ENCODE data around the gene NCKAP5. TPM values are rescaled to one million over a fixed set of nuclear protein-coding genes. Genes with fewer than 3 reads are reported as not detected.

The NCKAP5 gene
- total RNA-seq, 4 donors from 2014 or later = 0.55 to 6.6 (median 3.3) TPM; not detected in 1

DNA sequence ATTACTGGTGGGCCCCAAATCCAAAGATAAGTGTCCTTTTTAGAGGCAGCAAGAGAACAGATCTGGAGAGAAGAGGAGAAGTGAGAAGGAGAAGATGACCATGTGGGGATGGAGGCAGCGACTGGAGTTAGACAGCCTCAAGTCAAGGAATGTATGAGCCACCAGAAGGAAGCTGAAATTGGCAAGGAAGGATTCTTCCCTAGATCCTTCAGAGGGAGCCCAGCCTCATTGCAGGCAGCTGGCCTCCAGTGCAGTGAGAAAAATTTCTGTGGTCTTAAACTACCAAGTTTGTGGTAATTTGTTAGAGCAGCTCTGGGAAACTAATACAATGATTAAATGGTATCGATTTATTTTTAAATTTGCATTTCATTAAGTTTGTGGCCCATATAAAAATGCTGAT lies 167.9 kb downstream of the NCKAP5 start:
- H3K27ac ChIP-seq = no peak overlapping the region

DNA sequence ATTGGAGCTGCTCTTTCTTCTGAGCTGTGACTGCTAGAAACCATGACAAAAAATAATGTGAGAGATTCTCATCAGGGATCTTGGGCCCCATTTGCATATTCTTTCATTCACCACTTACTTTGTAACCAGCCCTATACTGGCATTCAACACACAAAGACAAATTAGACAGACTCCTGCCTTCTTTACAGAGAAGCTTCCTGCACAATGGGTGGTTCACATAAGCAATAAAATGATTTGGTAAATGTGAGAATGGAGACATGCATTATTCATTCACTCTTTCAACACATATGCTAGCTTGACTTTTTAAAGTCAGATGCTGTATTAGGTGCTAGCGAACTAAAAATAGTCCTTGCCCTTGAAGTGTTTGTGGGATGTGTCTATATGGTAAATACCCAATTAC lies 174.4 kb downstream of the NCKAP5 start:
- Histone ChIP-seq H3K9me3 (no peaks in the 10 kb centered on the region), H3K27me3 (no peaks in the 10 kb centered on the region), H3K4me1 (no peaks in the 10 kb centered on the region), H3K36me3 (no peaks in the 10 kb centered on the region), H3K27ac (no peak overlapping the region), H3K4me3 (no peak overlapping the region)
- intact Hi-C loops (cut with DNase I; ENCODE audit: low total_unique reads) = no loop called here
- no peak for TF ChIP-seq POLR2A (IDR thresholded peaks at IDR 0.05)
- TF ChIP-seq, protein P1, sequence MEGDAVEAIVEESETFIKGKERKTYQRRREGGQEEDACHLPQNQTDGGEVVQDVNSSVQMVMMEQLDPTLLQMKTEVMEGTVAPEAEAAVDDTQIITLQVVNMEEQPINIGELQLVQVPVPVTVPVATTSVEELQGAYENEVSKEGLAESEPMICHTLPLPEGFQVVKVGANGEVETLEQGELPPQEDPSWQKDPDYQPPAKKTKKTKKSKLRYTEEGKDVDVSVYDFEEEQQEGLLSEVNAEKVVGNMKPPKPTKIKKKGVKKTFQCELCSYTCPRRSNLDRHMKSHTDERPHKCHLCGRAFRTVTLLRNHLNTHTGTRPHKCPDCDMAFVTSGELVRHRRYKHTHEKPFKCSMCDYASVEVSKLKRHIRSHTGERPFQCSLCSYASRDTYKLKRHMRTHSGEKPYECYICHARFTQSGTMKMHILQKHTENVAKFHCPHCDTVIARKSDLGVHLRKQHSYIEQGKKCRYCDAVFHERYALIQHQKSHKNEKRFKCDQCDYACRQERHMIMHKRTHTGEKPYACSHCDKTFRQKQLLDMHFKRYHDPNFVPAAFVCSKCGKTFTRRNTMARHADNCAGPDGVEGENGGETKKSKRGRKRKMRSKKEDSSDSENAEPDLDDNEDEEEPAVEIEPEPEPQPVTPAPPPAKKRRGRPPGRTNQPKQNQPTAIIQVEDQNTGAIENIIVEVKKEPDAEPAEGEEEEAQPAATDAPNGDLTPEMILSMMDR (IDR thresholded peaks at IDR 0.05) = no peak
- DNase-seq = no peak

More for the DNA sequence above, 167.9 kb downstream of the NCKAP5 start:
- Histone ChIP-seq H3K27me3 (no peaks in the 10 kb centered on the region), H3K4me3 (no peak overlapping the region), H3K4me1 (no peaks in the 10 kb centered on the region), H3K9me3 (no peaks in the 10 kb centered on the region), H3K36me3 (no peaks in the 10 kb centered on the region)
- no peak for DNase-seq
- intact Hi-C loops (cut with DNase I; ENCODE audit: low total_unique reads) = no loop called here
- no peak for TF ChIP-seq POLR2A (IDR thresholded peaks at IDR 0.05)
- TF ChIP-seq, protein P1 (IDR thresholded peaks at IDR 0.05) = no peak

DNA sequence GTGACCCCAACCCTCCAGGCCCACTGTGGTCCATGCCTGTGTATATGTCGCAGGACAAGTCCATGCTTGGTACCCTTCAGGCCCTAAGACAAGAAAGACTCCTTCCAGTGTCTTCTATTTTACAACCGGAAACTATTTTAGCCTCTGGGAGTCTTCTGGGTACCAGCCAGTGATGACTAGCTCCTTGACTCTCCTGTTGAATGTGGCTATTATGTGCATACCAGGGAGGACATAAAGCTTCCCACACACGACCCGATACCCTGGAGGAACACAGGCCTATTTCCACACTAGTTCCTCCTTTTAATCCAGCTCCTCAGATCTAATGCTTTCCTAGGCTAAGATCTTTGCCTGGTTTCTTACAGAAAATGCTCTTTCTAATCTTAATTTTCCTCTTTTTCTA lies 178.1 kb downstream of the NCKAP5 start:
- intact Hi-C loops (cut with DNase I; ENCODE audit: low total_unique reads) = no loop called here
- Histone ChIP-seq H3K4me3 (no peak overlapping the region), H3K36me3 (no peaks in the 10 kb centered on the region), H3K27ac (no peak overlapping the region), H3K4me1 (no peaks in the 10 kb centered on the region), H3K27me3 (no peaks in the 10 kb centered on the region), H3K9me3 (no peaks in the 10 kb centered on the region)
- no peak for DNase-seq
- TF ChIP-seq, protein P1 (IDR thresholded peaks at IDR 0.05) = no peak
- TF ChIP-seq POLR2A (IDR thresholded peaks at IDR 0.05) = no peak

DNA sequence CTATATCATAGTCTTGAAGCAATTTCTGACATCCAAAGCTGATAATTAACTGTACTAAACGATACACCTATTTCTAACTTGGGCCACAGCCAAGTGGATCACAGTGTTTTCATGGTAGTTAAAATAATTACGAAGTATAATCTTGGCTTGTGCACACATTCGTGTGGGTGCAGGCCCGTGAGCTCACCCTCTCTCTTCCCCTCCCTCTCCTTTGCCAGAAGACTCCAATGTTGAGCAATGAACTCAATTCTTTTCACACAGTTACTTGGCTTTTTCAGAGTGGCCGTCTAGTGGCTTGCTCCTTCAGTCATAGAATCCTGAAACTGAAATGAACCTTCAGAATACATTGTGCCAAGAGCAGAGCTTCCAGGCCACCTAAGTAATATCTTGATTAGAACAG lies 178.7 kb downstream of the NCKAP5 start:
- no peak for DNase-seq
- intact Hi-C loops (cut with DNase I; ENCODE audit: low total_unique reads) = no loop called here
- Histone ChIP-seq H3K4me1 (no peaks in the 10 kb centered on the region), H3K36me3 (no peaks in the 10 kb centered on the region), H3K4me3 (no peak overlapping the region), H3K27me3 (no peaks in the 10 kb centered on the region), H3K9me3 (no peaks in the 10 kb centered on the region), H3K27ac (no peak overlapping the region)
- no peak for TF ChIP-seq POLR2A (IDR thresholded peaks at IDR 0.05)
- TF ChIP-seq, protein P1 (IDR thresholded peaks at IDR 0.05) = no peak

DNA sequence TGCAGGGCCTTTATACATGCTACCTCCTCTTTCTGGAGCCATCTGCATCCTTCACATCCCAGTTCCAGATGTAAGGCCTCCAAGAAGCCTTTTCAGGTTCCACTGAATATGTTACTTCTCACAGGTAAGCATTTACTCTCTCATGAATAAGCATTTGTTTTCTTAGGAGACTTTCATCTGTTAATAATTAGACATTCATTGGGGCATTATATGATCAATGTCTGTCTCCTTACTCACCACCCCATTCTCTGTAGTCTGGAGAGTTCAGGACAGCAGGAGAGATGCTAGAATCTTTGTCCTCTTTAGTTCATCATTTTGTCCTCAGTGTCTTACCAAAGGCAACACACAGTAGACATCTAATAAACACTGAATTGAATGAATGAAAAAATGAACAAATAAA lies 185.7 kb downstream of the NCKAP5 start:
- Histone ChIP-seq H3K4me3 (no peak overlapping the region), H3K27me3 (no peaks in the 10 kb centered on the region), H3K9me3 (no peaks in the 10 kb centered on the region), H3K27ac (no peak overlapping the region), H3K4me1 (no peaks in the 10 kb centered on the region), H3K36me3 (no peaks in the 10 kb centered on the region)
- DNase-seq = no peak
- intact Hi-C loops (cut with DNase I; ENCODE audit: low total_unique reads) = no loop called here
- TF ChIP-seq POLR2A (IDR thresholded peaks at IDR 0.05) = no peak
- TF ChIP-seq, protein P1 (IDR thresholded peaks at IDR 0.05) = no peak
